Measurements from ENCODE around the gene ARTN.

DNA sequence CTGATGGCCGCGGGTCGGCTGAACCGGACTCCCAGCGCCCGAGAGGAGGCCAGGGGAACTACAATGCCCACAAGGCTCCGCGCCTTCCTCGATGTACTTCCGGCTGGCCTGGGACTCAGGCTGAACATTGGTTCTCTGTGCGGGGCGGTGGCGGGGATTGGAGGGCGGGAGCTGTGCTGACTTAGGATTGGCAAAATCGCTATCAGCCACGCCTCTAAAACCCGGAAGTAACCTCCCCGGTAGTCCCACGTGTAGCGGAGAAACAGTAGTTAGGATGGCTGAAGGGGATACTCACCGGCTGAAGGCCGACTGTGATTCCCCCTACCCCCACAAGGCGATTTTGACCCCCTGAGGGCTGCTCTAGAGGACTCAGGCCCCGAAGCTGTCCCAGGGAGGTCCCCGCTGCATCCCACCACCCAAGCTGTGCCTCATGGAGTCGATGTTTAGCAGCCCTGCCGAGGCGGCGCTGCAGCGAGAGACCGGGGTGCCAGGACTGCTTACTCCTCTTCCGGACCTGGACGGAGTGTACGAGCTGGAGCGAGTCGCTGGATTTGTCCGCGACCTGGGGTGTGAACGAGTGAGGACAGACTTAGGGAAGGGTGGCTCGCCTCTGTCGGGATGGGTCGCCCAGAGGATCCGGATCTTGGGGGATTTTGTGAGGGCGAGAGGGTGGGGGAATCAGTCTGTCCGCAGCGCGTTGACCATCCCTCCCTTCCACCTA lies 36.3 kb downstream of the ARTN start, which contains the start of gene DPH2:
- TF ChIP-seq, protein P1, sequence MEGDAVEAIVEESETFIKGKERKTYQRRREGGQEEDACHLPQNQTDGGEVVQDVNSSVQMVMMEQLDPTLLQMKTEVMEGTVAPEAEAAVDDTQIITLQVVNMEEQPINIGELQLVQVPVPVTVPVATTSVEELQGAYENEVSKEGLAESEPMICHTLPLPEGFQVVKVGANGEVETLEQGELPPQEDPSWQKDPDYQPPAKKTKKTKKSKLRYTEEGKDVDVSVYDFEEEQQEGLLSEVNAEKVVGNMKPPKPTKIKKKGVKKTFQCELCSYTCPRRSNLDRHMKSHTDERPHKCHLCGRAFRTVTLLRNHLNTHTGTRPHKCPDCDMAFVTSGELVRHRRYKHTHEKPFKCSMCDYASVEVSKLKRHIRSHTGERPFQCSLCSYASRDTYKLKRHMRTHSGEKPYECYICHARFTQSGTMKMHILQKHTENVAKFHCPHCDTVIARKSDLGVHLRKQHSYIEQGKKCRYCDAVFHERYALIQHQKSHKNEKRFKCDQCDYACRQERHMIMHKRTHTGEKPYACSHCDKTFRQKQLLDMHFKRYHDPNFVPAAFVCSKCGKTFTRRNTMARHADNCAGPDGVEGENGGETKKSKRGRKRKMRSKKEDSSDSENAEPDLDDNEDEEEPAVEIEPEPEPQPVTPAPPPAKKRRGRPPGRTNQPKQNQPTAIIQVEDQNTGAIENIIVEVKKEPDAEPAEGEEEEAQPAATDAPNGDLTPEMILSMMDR (conservative IDR thresholded peaks at IDR 0.05) = no peak
- TF ChIP-seq EZH2 (IDR thresholded peaks at IDR 0.05; ENCODE audit: low read depth) = no peak
